GM23338 (cell line): ENCODE results near the gene PIMREG. TPM values are rescaled to one million over a fixed set of nuclear protein-coding genes. Genes with fewer than 3 reads are reported as not detected.

ENCODE experiments used
- ATAC-seq: fragments of 200-7000 bp; cut with Tn5 transposase; 3 replicates; pipeline ENCODE4 v1.9.1; 2020
- DNase-seq: peaks from one replicate; pipeline ENCODE4 v3.0.0-alpha.2; 2015; ENCODE audit warnings: low spot score
- H2AFZ ChIP-seq: fragments of 200-600 bp; sonication (generic); 2 replicates; pipeline ENCODE4 v1.8.0; 2016; ENCODE audit warnings: antibody characterized with exemption, mild to moderate bottlenecking, moderate library complexity
- H3F3A ChIP-seq: fragments of 200-600 bp; sonication (generic); replicated peaks from 2 replicates; pipeline ENCODE4 v1.8.0; 2017; ENCODE audit warnings: antibody characterized with exemption, mixed run types, low read depth
- H3K27ac ChIP-seq: fragments of 200-600 bp; sonication (generic); 2 replicates; pipeline ENCODE4 v1.6.1; 2016; ENCODE audit warnings: low read depth
- H3K27me3 ChIP-seq: fragments of 200-600 bp; sonication (generic); 2 replicates; pipeline ENCODE4 v1.8.0; 2016; ENCODE audit warnings: mild to moderate bottlenecking, mixed run types, moderate library complexity; ENCODE audit not compliant: insufficient read depth
- H3K36me3 ChIP-seq: fragments of 200-600 bp; sonication (generic); 2 replicates; pipeline ENCODE4 v1.8.0; 2016; ENCODE audit warnings: mild to moderate bottlenecking; ENCODE audit not compliant: insufficient read depth
- H3K4me1 ChIP-seq: fragments of 200-600 bp; sonication (generic); 2 replicates; pipeline ENCODE4 v1.8.0; 2016; ENCODE audit warnings: mild to moderate bottlenecking, moderate library complexity; ENCODE audit not compliant: insufficient read depth
- H3K4me2 ChIP-seq: fragments of 200-600 bp; sonication (generic); 2 replicates; pipeline ENCODE4 v1.7.1; 2017; ENCODE audit warnings: mixed run types
- H3K4me3 ChIP-seq: fragments of 200-600 bp; sonication (generic); 2 replicates; pipeline ENCODE4 v1.6.1; 2016; ENCODE audit warnings: mixed run types
- H3K79me2 ChIP-seq: fragments of 200-600 bp; sonication (generic); replicated peaks from 2 replicates; pipeline ENCODE4 v1.8.0; 2017; ENCODE audit warnings: mild to moderate bottlenecking; ENCODE audit not compliant: insufficient read depth
- H3K9me2 ChIP-seq: fragments of 200-600 bp; sonication (generic); 2 replicates; pipeline ENCODE4 v1.8.0; 2017; ENCODE audit not compliant: insufficient read depth
- H4K20me1 ChIP-seq: fragments of 200-600 bp; sonication (generic); replicated peaks from 2 replicates; pipeline ENCODE4 v1.8.0; 2017; ENCODE audit warnings: mild to moderate bottlenecking; ENCODE audit not compliant: insufficient read depth
- H3K27ac Mint-ChIP-seq: 2 replicates; pipeline ENCODE4 v1.8.0; 2020; ENCODE audit warnings: inconsistent platforms, mild to moderate bottlenecking, moderate library complexity, mixed read lengths
- H3K27me3 Mint-ChIP-seq: 3 replicates; pipeline ENCODE4 v1.8.0; 2022; ENCODE audit warnings: low read depth, mild to moderate bottlenecking, moderate library complexity, mixed read lengths, inconsistent platforms; ENCODE audit not compliant: insufficient read depth, poor library complexity
- H3K36me3 Mint-ChIP-seq: 3 replicates; pipeline ENCODE4 v1.8.0; 2021; ENCODE audit warnings: low read depth, mild to moderate bottlenecking, inconsistent platforms, moderate library complexity, mixed read lengths
- H3K4me1 Mint-ChIP-seq: 3 replicates; pipeline ENCODE4 v1.8.0; 2020; ENCODE audit warnings: mild to moderate bottlenecking, inconsistent platforms, mixed read lengths
- H3K4me3 Mint-ChIP-seq: 3 replicates; pipeline ENCODE4 v1.8.0; 2021; ENCODE audit warnings: moderate library complexity, mild to moderate bottlenecking, inconsistent platforms, mixed read lengths
- H3K9me3 Mint-ChIP-seq: 3 replicates; pipeline ENCODE4 v1.8.0; 2020; ENCODE audit warnings: moderate library complexity, mild to moderate bottlenecking, inconsistent platforms, mixed read lengths
- CREB1 ChIP-seq: fragments of 250-450 bp; sonication (Bioruptor Pico); IDR thresholded peaks from 2 replicates; pipeline ENCODE4 v1.5.0; 2020; ENCODE audit warnings: low read depth, mild to moderate bottlenecking, moderate library complexity
- EZH2 ChIP-seq: fragments of 200-600 bp; sonication (generic); IDR thresholded peaks from one replicate; pipeline ENCODE4 v1.8.0; 2017; ENCODE audit warnings: antibody characterized with exemption, mild to moderate bottlenecking, low read depth; ENCODE audit not compliant: unreplicated experiment
- EZH2phosphoT487 ChIP-seq: fragments of 200-600 bp; sonication (generic); IDR thresholded peaks from one replicate; pipeline ENCODE4 v1.8.1; 2018; ENCODE audit warnings: antibody characterized with exemption; ENCODE audit not compliant: unreplicated experiment
- JUNB ChIP-seq: IDR thresholded peaks from one replicate; pipeline ENCODE4 v1.6.1; 2016; ENCODE audit warnings: antibody characterized with exemption; ENCODE audit not compliant: unreplicated experiment
- NANOG ChIP-seq: IDR thresholded peaks from 2 replicates; pipeline ENCODE4 v1.6.1; 2016; ENCODE audit warnings: antibody characterized with exemption, borderline replicate concordance
- POLR2AphosphoS5 ChIP-seq: IDR thresholded peaks from 2 replicates; pipeline ENCODE4 v1.6.1; 2016; ENCODE audit warnings: antibody characterized with exemption, low read depth
- STAT1 ChIP-seq: IDR thresholded peaks from one replicate; pipeline ENCODE4 v1.6.1; 2016; ENCODE audit warnings: antibody characterized with exemption; ENCODE audit not compliant: unreplicated experiment
- ZNF114 ChIP-seq: fragments of 250-450 bp; sonication (Bioruptor Pico); IDR thresholded peaks from 2 replicates; pipeline ENCODE4 v1.5.0; 2020; ENCODE audit warnings: mild to moderate bottlenecking, moderate library complexity
- ZNF331 ChIP-seq: fragments of 250-450 bp; sonication (Bioruptor Pico); IDR thresholded peaks from 2 replicates; pipeline ENCODE4 v1.5.0; 2020; ENCODE audit warnings: low read depth, mild to moderate bottlenecking, moderate library complexity
- polyA plus RNA-seq: library from polyadenylated mRNA; unstranded; fragments of >200 nt; fragmentation: Nextera tagmentation; extraction: Ambion mirVana; gene quantifications from 2 replicates; pipeline ENCODE4 v1.2.1, GENCODE V29; 2016
- total RNA-seq: library from RNA; depleted of rRNA; stranded (reverse); fragments of >200 nt; shearing (Covaris generic); gene quantifications from 2 replicates; pipeline ENCODE4 v1.2.3, GENCODE V29; 2014
- TF ChIP-seq, protein P1 (sequence below): IDR thresholded peaks from one replicate; pipeline ENCODE4 v1.6.1; 2018; ENCODE audit warnings: antibody characterized with exemption; ENCODE audit not compliant: unreplicated experiment
- TF ChIP-seq, protein P2 (sequence below): fragments of 250-450 bp; sonication (Bioruptor Pico); IDR thresholded peaks from 2 replicates; pipeline ENCODE4 v1.5.0; 2020; ENCODE audit warnings: mild to moderate bottlenecking, moderate library complexity
- TF ChIP-seq, protein P3 (sequence below), 2 experiments: fragments of 200-600 bp in 1 of 2; sonication (generic) in 1 of 2; conservative IDR thresholded peaks; 2 replicates each; pipeline versions ENCODE4 v1.5.1 to v1.6.1; 2016 to 2017; ENCODE audit warnings: antibody characterized with exemption in 2 of 2, low read depth in 2 of 2, mild to moderate bottlenecking in 2 of 2, moderate library complexity in 1 of 2
- TF ChIP-seq, protein P4 (sequence below): IDR thresholded peaks from 2 replicates; pipeline ENCODE4 v1.6.1; 2016; ENCODE audit warnings: antibody characterized with exemption

The PIMREG gene
- total and polyA plus RNA-seq, 2 experiments from 2014 or later, result 87.8 to 144 TPM

DNA sequence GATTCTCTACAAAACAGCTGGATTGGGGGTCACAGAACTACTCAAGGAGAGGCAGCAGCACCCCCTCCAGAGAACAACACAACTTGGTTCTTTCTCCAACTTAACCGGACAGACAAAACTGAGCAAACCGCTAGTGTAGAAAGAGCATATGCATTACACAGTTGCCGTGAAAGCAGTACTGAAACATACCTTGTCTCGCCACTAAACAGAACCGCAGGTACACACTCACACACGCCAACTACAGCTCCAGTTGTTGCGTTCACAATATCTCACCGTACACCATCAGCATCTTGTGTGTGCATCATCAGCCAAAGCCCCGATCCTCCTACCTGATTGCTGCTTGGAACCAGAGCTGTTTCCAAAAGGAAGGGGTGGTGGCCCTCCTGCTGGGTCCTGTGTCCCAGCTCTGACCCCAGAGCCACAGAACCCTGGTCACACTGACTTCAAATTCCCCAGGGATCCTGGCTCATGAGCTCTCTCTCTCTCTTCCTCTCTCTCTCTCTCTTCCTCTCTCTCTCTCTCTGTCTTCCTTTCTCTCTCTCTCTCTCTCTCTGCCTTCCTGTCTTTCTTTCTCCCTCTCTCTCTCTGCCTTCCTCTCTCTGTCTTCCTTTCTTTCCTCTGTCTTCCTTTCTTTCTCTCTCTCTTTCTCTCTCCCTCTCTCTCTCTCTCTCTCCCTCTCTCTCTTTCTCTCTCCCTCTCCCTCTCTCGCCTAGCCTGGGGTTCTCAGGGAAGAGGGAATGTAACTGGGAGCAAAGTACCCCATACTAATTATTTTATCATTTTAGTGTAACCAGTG lies 8.4 kb downstream of the PIMREG start:
- Mint-ChIP-seq H3K9me3 (no peaks in the 10 kb centered on the region), H3K36me3 (peaks cover 37% of the 10 kb centered on the region), H3K4me3 (peak overlapping the region; percentile 11; the same call in 1 of the 3 replicates), H3K4me1 (peaks cover 66% of the 10 kb centered on the region), H3K27ac (peak overlapping the region; percentile 2), H3K27me3 (peaks cover 27% of the 10 kb centered on the region)
- Histone ChIP-seq H3K27ac (peak overlapping the region; percentile 76; the same call in 1 of the 2 replicates), H3K4me2 (peak overlapping the region; percentile 65; the same call in 1 of the 2 replicates), H3K36me3 (peaks cover 17% of the 10 kb centered on the region), H3K27me3 (no peaks in the 10 kb centered on the region), H2AFZ (no peak overlapping the region), H3K4me1 (peaks cover 33% of the 10 kb centered on the region), H4K20me1 (peaks cover 9% of the 10 kb centered on the region), H3K79me2 (no peaks in the 10 kb centered on the region), H3K4me3 (no peak overlapping the region), H3K9me2 (no peaks in the 10 kb centered on the region), H3F3A (0 out of 2 replicates have a peak, but pooled peaks cover 17% of the 10 kb centered on the region)
- TF ChIP-seq EZH2 (no peak), NANOG (no peak), EZH2phosphoT487 (no peak), ZNF114 (no peak), ZNF331 (no peak), POLR2AphosphoS5 (no peak), STAT1 (no peak), CREB1 (CRISPR knock-in tag) (no peak), JUNB (no peak)
- TF ChIP-seq, protein P1, sequence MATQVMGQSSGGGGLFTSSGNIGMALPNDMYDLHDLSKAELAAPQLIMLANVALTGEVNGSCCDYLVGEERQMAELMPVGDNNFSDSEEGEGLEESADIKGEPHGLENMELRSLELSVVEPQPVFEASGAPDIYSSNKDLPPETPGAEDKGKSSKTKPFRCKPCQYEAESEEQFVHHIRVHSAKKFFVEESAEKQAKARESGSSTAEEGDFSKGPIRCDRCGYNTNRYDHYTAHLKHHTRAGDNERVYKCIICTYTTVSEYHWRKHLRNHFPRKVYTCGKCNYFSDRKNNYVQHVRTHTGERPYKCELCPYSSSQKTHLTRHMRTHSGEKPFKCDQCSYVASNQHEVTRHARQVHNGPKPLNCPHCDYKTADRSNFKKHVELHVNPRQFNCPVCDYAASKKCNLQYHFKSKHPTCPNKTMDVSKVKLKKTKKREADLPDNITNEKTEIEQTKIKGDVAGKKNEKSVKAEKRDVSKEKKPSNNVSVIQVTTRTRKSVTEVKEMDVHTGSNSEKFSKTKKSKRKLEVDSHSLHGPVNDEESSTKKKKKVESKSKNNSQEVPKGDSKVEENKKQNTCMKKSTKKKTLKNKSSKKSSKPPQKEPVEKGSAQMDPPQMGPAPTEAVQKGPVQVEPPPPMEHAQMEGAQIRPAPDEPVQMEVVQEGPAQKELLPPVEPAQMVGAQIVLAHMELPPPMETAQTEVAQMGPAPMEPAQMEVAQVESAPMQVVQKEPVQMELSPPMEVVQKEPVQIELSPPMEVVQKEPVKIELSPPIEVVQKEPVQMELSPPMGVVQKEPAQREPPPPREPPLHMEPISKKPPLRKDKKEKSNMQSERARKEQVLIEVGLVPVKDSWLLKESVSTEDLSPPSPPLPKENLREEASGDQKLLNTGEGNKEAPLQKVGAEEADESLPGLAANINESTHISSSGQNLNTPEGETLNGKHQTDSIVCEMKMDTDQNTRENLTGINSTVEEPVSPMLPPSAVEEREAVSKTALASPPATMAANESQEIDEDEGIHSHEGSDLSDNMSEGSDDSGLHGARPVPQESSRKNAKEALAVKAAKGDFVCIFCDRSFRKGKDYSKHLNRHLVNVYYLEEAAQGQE, result no peak
- TF ChIP-seq, protein P2, sequence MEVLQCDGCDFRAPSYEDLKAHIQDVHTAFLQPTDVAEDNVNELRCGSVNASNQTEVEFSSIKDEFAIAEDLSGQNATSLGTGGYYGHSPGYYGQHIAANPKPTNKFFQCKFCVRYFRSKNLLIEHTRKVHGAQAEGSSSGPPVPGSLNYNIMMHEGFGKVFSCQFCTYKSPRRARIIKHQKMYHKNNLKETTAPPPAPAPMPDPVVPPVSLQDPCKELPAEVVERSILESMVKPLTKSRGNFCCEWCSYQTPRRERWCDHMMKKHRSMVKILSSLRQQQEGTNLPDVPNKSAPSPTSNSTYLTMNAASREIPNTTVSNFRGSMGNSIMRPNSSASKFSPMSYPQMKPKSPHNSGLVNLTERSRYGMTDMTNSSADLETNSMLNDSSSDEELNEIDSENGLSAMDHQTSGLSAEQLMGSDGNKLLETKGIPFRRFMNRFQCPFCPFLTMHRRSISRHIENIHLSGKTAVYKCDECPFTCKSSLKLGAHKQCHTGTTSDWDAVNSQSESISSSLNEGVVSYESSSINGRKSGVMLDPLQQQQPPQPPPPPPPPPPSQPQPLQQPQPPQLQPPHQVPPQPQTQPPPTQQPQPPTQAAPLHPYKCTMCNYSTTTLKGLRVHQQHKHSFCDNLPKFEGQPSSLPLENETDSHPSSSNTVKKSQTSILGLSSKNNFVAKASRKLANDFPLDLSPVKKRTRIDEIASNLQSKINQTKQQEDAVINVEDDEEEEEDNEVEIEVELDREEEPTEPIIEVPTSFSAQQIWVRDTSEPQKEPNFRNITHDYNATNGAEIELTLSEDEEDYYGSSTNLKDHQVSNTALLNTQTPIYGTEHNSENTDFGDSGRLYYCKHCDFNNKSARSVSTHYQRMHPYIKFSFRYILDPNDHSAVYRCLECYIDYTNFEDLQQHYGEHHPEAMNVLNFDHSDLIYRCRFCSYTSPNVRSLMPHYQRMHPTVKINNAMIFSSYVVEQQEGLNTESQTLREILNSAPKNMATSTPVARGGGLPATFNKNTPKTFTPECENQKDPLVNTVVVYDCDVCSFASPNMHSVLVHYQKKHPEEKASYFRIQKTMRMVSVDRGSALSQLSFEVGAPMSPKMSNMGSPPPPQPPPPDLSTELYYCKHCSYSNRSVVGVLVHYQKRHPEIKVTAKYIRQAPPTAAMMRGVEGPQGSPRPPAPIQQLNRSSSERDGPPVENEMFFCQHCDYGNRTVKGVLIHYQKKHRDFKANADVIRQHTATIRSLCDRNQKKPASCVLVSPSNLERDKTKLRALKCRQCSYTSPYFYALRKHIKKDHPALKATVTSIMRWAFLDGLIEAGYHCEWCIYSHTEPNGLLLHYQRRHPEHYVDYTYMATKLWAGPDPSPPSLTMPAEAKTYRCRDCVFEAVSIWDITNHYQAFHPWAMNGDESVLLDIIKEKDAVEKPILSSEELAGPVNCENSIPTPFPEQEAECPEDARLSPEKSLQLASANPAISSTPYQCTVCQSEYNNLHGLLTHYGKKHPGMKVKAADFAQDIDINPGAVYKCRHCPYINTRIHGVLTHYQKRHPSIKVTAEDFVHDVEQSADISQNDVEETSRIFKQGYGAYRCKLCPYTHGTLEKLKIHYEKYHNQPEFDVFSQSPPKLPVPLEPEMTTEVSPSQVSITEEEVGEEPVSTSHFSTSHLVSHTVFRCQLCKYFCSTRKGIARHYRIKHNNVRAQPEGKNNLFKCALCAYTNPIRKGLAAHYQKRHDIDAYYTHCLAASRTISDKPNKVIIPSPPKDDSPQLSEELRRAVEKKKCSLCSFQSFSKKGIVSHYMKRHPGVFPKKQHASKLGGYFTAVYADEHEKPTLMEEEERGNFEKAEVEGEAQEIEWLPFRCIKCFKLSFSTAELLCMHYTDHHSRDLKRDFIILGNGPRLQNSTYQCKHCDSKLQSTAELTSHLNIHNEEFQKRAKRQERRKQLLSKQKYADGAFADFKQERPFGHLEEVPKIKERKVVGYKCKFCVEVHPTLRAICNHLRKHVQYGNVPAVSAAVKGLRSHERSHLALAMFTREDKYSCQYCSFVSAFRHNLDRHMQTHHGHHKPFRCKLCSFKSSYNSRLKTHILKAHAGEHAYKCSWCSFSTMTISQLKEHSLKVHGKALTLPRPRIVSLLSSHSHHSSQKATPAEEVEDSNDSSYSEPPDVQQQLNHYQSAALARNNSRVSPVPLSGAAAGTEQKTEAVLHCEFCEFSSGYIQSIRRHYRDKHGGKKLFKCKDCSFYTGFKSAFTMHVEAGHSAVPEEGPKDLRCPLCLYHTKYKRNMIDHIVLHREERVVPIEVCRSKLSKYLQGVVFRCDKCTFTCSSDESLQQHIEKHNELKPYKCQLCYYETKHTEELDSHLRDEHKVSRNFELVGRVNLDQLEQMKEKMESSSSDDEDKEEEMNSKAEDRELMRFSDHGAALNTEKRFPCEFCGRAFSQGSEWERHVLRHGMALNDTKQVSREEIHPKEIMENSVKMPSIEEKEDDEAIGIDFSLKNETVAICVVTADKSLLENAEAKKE, result no peak
- TF ChIP-seq, protein P3, sequence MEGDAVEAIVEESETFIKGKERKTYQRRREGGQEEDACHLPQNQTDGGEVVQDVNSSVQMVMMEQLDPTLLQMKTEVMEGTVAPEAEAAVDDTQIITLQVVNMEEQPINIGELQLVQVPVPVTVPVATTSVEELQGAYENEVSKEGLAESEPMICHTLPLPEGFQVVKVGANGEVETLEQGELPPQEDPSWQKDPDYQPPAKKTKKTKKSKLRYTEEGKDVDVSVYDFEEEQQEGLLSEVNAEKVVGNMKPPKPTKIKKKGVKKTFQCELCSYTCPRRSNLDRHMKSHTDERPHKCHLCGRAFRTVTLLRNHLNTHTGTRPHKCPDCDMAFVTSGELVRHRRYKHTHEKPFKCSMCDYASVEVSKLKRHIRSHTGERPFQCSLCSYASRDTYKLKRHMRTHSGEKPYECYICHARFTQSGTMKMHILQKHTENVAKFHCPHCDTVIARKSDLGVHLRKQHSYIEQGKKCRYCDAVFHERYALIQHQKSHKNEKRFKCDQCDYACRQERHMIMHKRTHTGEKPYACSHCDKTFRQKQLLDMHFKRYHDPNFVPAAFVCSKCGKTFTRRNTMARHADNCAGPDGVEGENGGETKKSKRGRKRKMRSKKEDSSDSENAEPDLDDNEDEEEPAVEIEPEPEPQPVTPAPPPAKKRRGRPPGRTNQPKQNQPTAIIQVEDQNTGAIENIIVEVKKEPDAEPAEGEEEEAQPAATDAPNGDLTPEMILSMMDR (conservative IDR thresholded peaks at IDR 0.05; ENCODE audit: low read depth in 2 of 2), result no peak
- TF ChIP-seq, protein P4, sequence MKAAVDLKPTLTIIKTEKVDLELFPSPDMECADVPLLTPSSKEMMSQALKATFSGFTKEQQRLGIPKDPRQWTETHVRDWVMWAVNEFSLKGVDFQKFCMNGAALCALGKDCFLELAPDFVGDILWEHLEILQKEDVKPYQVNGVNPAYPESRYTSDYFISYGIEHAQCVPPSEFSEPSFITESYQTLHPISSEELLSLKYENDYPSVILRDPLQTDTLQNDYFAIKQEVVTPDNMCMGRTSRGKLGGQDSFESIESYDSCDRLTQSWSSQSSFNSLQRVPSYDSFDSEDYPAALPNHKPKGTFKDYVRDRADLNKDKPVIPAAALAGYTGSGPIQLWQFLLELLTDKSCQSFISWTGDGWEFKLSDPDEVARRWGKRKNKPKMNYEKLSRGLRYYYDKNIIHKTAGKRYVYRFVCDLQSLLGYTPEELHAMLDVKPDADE, result no peak
- peak; percentile 34 for DNase-seq
- ATAC-seq, result no peak
